Inferior parietal cortex (tissue), 1 donor: ENCODE measurements around the gene GCN1.
"Not testable (repeated sequence)": the region's sequence is repeated elsewhere in the genome, so short reads cannot be mapped to it uniquely, and the experiment has no call there.

ENCODE experiments used
- DNase-seq: peaks from one replicate; pipeline ENCODE4 v3.0.0-alpha.2; 2016; ENCODE audit errors: extremely low spot score

Gene GCN1

DNA sequence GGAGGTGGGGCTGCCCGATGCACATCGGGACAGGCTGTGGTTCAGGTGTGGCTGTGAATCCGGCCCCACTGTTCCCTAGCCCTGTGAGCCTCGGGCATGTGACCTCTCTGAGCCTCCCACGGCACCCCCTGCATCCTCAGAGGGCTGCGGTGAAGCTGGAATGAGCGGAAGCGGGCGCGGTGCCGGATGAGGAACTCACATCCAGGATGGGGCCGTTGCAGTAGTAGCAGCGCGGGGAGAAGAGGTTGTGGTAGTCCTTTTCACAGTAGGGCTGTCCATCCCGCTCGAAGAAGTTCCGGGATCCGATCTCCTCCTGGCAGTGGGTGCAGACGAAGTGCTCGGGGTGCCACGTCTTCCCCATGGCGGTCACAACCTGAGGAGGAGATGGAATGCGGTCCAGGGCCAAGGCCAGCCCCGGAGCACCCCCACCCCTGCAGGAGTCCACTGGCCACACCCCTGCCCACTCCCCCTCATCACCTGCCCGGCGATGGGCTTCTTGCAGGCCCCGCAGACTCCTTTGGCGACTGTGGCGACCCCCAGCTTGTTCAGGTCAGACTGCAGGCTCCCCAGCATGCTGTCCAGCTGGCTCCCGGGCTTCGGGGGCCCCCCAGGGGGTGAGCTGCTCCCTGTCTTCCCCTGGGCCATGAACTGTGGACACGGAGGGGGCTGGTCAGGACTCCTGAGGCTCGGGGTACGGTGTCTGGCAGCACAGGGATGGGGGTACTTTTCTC, 20.3 kb upstream of the GCN1 start:
- no peak for DNase-seq

DNA sequence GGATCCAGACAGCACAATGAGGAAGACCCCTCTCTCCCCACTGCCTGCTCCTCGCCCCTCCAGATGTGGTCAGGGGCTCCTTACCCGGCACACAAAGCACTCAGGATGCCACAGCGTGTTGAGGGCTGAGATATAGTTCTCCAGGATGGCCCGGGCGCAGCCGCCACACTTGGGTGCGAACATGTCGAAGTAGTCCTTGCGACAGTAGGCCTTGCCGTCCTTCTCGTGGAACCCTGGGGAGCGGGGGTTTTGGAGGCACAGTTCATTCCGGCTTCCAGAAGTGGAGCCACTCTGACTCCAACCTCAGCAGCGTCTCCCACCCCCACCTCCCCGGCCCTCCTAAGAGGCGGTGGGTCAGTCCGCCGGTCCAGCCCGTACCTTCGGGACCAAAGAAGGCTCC, 19.2 kb upstream of the GCN1 start:
- DNase-seq = no peak

DNA sequence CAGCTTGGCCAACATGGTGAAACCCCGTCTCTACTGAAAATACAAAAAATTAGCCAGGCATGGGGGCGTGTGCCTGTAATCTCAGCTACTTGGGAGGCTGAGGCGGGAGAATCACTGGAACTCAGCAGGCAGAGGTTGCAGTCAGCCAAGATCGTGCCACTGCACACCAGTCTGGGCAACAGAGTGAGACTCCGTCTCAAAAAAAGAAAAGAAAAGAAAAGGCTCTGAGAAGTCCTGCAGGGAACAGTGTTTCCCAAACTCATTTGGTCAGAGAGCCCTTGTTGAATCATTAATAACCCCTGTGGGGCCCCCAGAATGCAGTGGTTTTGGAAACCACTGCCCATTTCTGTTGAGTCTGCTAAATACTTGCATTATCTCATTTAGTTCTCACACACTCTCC, 18.7 kb upstream of the GCN1 start:
- DNase-seq = not testable (repeated sequence)

DNA sequence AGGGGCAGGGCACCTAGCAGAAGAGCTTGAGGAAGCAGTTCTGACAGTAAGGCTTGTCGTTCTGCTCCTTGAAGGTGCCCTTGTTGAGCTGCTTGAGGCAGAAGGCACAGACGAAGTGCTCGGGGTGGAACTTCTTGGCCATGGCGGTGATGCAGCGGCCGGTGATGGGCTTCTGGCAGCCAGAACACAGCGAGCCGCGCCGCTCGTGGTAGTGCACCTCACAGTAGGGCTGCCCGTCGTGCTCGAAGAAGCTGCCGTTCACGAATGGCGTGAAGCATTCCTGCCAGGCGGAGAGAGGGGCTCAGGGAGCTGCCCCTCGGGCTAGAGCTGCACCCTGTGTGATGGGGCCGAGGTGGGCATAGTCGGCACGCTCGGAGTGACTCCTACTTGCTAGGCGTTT, 17.8 kb upstream of the GCN1 start:
- DNase-seq = no peak

DNA sequence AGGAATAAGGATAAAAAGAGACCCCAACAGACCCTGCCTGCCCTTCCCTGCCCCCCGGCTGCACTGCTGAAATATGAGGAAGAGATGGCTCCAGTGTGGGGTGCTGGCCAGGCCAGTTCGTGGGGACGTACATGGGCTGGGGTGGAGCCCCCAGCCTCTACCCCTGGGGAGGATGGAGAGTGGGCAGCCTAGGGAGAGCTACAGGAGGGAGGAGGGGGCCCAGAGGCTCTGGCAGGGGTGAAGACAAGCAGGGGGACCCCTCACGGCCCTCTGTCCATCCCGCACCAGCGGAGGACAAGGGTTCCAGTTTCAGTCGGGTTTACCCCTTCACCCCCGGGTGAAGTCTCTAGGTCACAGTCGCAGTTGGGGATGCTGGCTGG, 17.4 kb upstream of the GCN1 start:
- DNase-seq = no peak

DNA sequence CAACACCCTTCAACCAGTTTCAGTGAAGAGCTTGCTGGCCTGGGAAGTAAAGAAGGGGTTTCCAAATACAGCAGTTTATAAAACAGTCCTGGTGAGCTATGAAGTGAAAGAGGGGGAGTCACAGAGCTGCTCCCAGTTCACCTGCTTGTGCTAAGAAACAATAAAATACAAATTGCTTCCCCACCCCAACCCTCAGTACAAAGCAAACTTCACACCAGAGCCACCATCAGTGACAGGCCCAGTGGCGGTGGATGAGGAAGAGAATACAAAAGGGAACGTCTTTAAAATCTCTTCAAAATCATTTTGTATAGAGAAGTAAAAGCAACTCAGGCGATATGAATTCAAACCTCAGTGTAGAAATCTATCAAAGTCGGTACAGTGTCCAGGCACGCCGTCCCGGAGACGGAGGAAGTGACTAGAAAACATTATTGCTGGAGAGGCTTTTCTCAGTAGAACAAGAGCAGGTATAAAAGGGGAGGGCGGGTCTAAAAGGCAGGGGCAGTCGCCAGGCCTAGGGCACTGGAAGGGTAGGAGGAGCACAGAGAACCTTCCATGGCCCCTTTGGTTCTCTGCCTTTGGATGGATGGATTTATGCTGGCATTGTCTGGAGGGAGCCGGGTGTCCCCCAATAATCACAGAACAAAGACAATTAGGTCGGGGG, 16.9 kb upstream of the GCN1 start:
- no peak for DNase-seq

DNA sequence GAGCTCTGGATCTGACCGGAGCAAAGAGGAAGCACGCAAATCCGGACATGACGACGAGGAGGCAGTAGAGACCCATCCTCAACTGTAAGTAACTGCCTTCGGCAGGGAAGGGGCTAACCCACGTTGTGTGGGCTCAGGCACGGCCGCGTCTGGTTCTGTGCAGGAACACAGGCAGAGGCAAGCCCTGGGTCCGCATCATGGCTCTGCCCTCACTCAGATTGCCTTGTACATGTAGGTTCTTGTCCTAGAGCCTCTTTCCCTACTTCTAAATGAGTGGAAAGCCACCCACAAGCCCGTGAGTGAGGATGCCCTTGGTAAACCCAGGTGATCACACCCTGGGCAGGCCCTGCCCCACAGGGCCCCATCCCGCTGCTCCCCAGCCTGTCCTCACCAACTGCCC, 15.3 kb upstream of the GCN1 start:
- DNase-seq = no peak

DNA sequence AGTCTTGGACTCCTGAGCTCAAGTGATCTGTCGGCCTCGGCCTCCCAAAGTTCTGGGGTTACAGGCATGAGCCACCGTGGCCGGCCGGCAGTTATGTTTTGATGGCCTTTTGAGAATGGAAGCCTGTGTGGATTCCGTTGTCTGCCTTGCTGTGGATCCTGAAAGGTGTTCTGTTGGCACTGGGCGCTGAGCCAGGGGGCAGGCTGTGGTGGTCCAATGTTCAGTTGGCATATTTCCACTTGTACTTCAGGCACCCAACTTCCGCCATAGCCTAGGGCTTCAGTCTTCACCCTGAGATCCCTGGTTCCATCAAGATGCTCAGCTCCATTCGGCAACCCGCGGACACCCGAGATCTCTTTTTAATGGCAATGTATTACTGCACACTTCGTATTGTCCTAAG, 12.7 kb upstream of the GCN1 start:
- DNase-seq = no peak

DNA sequence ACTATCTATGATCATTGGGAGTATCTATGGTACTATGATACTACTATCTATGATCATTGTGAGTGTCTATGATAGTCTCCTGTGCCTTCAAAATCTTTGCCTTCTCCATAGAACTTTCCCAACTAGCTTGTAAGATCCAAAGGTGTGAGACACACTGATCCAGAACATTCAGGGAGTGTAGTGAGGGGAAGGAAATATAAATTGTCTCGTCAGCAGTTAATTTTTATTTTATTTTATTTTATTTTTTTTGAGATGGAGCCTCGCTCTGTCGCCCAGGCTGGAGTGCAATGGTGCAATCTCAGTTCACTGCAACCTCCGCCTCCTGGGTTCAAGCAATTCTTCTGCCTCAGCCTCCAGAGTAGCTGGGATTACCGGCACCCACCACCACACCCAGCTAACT, 12.3 kb upstream of the GCN1 start:
- not testable (repeated sequence) for DNase-seq

DNA sequence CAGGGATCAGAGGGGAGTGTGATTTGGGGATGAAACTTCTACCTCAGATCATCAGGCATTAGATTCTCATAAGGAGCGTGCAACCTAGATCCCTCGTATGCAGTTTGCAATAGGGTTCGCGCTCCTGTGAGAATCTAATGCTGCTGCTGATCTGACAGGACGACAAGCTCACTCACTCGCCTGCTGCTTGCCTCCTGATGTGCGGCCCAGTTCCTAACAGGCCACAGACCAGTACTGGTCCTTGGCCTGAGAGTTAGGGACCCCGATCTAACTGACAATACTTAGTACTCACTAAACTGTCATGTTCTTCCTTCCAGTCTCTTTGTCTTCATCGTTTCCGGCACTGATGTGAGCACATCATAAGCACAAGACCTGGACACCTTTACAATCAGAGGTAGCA, 11.7 kb upstream of the GCN1 start:
- no peak for DNase-seq

DNA sequence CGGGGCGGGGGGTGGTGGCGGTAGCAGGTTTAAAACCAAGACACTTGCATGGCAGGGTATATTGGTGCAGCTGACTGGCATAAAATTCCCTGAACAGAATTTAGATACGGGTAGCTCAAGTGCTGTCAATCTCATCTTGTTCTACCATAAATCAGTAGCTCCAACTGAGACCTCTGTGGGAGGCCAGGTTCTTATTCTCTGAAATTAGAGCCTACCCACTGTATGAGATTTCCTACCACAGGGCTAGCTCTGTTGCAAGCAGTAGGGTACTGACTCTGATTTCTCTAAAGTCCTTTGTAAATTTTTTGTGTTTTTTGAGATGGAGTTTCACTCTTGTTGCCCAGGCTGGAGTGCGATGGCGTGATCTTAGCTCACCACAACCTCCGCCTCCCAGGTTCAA, 9.7 kb upstream of the GCN1 start:
- no peak for DNase-seq

DNA sequence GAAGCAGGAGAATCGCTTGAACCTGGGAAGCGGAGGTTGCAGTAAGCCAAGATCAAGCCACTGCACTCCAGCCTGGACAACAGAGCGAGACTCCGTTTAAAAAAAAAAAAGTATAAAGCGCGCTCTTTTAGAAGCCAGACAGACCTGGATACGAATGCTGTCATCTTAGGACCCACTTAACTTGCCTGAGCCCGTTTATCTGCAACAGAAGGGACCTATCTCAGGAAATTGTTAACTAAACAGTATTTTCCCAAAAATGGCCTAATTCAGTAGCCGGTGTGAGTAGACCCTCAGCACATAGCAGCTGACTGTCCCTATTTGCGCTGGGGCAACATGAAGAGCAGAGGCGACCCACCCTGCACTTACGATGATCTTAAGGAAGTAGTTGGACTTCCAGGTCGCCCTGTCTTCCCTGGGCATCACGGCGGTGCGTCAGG, 5.9 kb upstream of the GCN1 start:
- DNase-seq = no peak

DNA sequence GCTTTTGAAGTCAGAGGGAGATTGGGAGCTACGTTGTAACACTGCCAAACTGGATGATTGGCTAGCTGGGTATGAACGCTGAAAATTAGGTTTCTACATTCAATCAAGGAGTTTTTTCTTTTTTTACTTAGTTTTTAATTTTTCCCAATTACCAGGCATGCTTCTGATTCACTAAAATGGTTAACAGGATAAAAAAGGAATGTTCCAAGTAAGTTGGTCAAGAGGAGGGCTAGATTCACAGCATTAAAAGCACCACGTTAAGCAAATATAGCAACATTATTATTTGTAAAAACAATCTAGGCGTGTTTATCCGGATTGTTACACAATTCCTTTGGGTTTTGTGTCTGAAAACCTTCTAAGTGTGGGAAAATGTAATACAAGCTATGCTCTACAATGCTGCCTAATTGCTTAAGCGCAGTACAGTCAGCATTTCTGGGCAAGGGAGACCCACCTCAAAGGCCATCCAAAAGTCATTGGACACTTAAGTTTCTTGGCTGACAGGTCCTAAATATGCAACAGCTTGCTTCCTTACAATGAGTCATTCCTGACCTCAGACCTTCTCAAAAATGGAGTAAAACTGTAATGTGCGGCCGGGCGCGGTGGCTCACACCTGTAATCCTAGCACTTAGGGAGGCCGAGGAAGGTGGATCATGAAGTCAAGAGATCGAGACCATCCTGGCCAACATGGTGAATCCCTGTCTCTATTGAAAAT, 5.2 kb upstream of the GCN1 start:
- DNase-seq = no peak

DNA sequence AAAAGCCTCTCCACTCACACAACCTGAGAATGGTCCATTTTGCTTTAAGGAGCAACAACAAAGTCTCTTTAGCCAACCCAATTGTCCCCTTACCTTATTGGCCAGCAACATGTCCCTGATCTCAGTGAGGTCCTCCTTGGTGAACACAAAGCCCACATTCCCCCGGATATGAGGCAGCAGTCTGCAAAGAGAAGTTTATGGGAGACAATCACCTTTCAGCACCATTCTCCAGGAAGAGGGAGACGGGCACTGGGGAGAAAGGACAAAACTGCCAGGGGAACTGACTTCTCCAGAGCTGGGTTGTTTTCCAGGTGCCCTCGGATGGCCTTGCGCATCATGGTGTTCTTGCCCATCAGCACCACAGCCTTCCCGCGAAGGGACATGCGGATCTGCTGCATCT, 4.5 kb upstream of the GCN1 start:
- DNase-seq = no peak

DNA sequence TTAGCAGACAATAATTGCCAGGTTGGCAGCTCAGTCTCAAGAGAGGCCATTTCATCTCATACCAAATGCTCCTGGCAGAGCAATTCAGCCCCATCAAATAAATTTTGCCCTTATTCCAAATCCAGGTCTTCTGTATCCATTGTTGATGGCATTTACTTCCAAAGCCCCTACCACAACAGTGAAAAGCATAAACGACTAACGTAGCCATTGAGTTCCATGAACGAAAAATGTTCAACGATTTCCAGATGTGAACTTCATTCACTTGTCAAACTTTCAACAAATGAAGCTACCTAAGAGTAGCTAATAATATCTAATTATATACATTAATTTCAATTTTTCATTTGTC, 3.0 kb upstream of the GCN1 start:
- no peak for DNase-seq

DNA sequence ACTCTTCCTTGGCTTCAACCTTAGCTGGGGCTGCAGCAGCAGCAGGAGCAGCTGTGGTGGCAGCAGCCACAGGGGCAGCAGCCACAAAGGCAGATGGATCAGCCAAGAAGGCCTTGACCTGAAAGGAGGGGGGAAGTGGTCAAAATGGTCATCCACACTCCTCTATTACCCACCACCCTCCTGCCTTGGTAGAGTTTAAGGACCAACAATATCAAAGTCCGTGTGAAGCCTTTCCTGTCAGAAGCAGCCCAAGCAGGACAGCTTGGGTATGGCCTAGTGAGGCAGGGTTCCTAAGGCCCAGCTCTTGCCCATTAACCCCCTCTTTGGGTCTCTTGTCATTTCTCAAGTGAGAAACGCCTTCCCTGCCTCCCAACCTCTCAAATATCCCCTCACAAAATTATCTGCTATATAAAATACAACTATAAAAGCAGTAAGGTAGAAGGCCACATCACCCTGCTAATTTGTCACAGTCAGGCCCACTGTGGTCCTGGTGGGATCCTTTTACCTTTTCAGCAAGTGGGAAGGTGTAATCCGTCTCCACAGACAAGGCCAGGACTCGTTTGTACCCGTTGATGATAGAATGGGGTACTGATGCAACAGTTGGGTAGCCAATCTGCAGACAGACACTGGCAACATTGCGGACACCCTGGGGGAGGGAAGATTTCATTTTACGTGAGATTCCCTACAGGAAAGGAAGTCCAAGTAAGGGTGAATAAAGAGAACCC, 2.5 kb upstream of the GCN1 start:
- not testable (repeated sequence) for DNase-seq

DNA sequence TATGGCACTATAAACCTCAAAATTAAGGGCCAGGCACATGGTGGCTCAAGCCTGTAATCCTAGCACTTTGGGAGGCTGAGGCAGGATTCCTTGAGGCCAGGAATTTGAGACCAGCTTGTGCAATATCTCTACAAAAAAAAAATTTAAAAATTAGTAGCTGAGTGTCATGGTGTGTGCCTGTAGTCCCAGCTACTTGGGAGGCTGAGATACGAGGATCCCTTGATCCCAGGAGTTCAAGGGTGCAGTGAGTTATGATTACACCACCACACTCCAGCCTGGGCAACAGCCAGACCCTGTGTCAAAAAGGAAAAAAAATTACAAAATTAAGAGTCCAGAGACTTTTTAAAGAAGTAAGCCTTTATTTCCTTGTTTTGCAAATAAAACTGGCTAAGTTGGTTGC, 1.8 kb upstream of the GCN1 start:
- DNase-seq = no peak

DNA sequence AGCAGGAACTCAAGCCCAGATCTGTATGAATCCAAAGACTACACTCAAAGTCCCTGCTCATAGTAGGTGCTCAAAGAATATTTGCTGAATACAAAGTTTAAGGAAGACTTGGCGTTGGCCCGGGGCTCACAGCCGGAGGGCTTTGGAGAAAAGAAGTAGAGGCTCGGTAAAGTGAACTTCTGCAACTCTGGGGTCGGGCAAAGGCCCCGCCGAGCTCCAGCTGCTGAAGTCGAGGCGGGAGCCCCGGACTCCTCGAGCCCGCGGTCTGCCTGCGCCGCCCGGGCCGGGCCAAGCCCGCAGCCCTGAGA, 335 bp downstream of the GCN1 start:
- no peak for DNase-seq

DNA sequence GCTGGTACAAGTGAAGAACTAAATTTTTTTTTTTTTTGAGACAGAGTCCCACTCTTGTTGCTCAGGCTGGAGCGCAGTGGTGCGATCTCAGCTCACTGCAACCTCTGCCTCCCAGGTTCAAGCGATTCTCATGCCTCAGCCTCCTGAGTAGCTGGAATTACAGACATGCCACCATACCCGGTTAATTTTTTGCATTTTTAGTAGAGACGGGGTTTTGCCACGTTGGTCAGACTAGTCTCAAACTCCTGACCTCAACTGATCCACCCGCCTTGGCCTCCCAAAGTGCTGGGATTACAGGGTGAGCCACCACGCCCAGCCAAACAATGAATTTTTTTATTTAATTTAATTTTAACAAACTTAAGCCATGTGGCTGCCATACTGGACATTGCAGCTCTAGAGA, 1.2 kb downstream of the GCN1 start:
- not testable (repeated sequence) for DNase-seq

DNA sequence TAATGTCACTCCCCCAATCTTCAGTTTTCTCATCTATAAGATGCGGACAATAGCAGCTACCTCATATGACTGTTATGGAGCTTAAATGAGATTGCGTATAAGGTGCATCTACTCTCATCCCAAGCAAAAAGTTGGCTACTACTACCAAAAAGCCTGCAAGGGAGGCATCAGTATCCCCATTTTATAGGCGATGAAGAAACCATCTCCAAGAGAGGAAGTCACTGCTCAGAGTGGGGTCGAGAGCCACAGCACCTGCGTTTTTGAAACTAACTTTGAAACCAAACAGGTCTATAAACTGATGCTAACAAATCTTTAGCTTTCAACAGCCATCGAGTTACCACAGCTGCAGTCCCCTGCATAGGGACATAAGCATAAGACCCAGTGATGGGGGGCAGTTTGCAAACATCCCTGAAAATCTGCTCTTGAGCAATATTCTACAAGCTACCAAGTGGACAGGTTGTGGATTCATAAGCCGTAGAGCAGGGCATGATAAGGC, 3.5 kb downstream of the GCN1 start:
- no peak for DNase-seq

DNA sequence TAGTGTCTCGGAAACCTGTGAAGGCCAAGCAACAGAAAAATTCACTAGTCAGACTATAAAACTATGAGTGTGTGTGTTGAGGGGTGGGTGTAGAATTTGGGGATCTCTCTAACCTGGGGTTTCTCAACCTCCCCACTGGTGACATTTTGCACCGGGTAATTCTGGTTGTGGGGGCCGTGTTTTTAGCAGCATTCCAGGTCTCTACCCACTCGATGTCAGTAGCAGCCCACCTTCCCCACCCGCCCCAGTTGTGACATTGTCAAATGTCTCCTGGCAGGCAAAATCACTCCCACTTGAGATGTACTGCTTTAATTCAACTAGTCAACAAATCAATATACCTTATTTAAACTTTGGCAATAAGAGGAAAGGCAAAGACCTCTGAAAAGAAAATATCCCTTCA, 4.1 kb downstream of the GCN1 start:
- DNase-seq = no peak

DNA sequence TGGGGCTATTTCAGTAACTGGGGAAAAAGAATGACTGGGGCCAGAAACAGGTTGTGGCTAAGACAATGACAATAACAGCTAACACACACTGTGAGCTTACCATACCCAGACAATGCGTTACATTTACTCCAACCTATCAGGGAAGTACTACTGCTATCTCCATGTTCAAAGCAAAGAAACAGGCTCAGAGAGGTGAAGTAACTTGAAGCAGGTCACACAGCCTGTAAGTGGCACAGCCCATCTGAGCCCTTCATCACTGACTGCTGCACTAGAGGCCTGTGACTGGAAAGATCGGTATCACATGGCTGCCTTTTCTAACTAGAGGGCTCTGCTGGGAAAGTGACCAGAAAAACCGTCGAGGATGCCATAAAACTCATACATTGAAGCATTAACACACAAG, 7.9 kb downstream of the GCN1 start:
- no peak for DNase-seq

DNA sequence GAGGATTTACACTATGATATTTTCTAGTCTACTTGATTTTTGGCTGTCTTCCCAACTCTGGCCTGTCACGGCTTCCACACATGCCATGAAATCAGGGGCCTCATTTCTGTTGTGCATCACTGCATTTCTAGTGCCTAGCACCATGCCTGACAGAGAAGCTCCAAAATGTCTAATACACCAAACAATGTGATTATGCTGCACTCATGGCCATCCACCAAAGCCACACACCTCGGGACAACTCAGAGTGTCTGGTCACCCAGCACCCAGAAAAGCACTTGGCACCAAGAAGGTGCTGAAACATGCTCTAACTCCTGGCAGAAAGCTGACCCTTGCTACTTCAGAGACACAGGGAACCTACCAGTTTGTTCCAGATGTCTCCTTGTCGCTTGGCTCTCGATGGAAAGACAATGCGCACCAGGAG, 11.3 kb downstream of the GCN1 start:
- DNase-seq = no peak
